ENCODE measurements around the gene PRSS57. TPM values are rescaled to one million over a fixed set of nuclear protein-coding genes. Genes with fewer than 3 reads are reported as not detected.

PRSS57 gene
- total and polyA plus RNA-seq, 2 donors from 2014 or later: not detected

DNA sequence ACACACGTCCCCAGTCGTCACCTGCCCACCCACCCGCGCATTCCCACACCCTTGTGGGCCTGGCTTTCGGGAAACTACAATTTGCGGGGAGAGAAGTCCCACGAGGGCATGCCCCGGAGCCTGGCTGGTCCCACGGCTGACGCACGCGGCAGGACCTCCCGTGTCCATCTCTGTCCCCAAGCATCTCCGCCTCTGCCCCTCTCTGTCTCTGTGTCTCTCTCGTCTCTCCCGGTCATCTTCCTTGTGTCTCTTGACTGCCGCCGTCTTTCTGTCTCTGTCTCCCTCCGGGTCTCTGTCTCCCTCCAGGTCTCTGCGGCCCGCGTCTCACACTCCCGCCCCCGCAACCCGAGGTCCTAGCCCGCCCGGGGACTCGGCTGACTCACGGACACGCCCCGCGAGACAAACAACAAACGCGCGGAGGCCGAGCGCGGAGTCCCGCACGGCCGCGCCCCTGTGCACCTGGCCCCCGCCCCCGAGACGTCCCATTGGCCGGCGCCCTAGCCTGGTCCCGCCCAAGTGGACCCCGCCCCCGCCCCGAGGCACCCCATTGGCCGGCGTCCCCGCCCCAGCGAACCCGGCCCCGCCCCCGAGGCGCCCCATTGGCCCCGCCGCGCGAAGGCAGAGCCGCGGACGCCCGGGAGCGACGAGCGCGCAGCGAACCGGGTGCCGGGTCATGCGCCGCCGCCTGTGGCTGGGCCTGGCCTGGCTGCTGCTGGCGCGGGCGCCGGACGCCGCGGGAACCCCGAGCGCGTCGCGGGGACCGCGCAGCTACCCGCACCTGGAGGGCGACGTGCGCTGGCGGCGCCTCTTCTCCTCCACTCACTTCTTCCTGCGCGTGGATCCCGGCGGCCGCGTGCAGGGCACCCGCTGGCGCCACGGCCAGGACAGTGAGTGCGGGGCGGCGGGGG is 55.7 kb downstream of the PRSS57 start, which contains the start of gene FGF22:
Gene FGF22, plus strand, starts transcription at position 627 of the 908 bp plus-strand sequence. Its CDS starts 47 bp downstream, at position 674.
- Histone ChIP-seq H3K36me3 (ENCODE audit: control insufficient read depth in 2 of 3, insufficient read depth in 3 of 3, low read length in 3 of 3) (no peaks in the 10 kb centered on the region), H3K9ac (ENCODE audit: low read length in 3 of 3) (peak within 1 kb of the TSS in 2 of 3 donors; percentile 9 to 19)
- FAIRE-seq: no peak

DNA sequence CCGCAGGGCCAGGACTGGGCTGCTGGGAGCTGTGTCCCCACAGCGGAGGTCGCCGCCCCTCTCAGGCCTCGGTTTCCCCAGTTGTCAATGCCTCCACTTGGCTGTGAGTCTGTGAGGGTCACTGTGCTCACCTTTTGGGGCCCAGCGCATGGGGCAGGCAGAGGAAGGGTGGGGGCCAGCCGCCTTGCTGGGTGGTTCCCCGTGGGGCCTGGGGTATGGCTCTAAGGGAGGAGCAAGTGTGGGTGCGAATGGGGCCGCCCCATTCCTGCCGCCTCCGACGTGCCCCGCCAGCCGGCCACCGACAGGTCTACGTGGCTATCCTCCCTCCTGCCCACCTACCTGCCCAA is 56.4 kb downstream of the PRSS57 start:
- intact Hi-C loops (cut with DNase I): no loop called here
- H3K4me3 ChIP-seq (ENCODE audit: low read length in 3 of 3): peak overlapping the region in 2 of 3 donors; percentile 42 to 61
- peaks cover 0 to 14% (median 8%) of the 10 kb centered on the region in 3 donors for H3K4me1 ChIP-seq (ENCODE audit: control insufficient read depth in 2 of 3, insufficient read depth in 2 of 3, low read depth in 1 of 3, low read length in 3 of 3)
- H3K9me3 ChIP-seq (ENCODE audit: control insufficient read depth in 2 of 3, insufficient read depth in 1 of 3, low read length in 3 of 3): no peaks in the 10 kb centered on the region
- no peaks in the 10 kb centered on the region for H3K27me3 ChIP-seq (ENCODE audit: control insufficient read depth, insufficient read depth, low read length)
- FAIRE-seq (no peak), DNase-seq (peak in 1 of 5 donors; percentile 73)
- H3K9ac ChIP-seq (ENCODE audit: low read length in 3 of 3): peak overlapping the region in 1 of 3 donors; percentile 19
- TF ChIP-seq, protein P1, sequence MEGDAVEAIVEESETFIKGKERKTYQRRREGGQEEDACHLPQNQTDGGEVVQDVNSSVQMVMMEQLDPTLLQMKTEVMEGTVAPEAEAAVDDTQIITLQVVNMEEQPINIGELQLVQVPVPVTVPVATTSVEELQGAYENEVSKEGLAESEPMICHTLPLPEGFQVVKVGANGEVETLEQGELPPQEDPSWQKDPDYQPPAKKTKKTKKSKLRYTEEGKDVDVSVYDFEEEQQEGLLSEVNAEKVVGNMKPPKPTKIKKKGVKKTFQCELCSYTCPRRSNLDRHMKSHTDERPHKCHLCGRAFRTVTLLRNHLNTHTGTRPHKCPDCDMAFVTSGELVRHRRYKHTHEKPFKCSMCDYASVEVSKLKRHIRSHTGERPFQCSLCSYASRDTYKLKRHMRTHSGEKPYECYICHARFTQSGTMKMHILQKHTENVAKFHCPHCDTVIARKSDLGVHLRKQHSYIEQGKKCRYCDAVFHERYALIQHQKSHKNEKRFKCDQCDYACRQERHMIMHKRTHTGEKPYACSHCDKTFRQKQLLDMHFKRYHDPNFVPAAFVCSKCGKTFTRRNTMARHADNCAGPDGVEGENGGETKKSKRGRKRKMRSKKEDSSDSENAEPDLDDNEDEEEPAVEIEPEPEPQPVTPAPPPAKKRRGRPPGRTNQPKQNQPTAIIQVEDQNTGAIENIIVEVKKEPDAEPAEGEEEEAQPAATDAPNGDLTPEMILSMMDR (IDR thresholded peaks at IDR 0.05; ENCODE audit: borderline replicate concordance, extremely low read depth, insufficient read depth): no peak
- H3K36me3 ChIP-seq (ENCODE audit: control insufficient read depth in 2 of 3, insufficient read depth in 3 of 3, low read length in 3 of 3): no peaks in the 10 kb centered on the region
- H3K27ac ChIP-seq (ENCODE audit: low read depth in 2 of 2, low read length in 2 of 2): no peak overlapping the region

More for the DNA sequence above, 55.7 kb downstream of the PRSS57 start, which contains the start of gene FGF22:
- H3K9me3 ChIP-seq (ENCODE audit: control insufficient read depth in 2 of 3, insufficient read depth in 1 of 3, low read length in 3 of 3): no peaks in the 10 kb centered on the region
- intact Hi-C loops (cut with DNase I): no loop called here
- TF ChIP-seq, protein P1 (IDR thresholded peaks at IDR 0.05; ENCODE audit: borderline replicate concordance, extremely low read depth, insufficient read depth): peak; percentile 12
- peak within 1 kb of the TSS; percentile 36 to 61 (median 42) for H3K4me3 ChIP-seq (ENCODE audit: low read length in 3 of 3)
- H3K27me3 ChIP-seq (ENCODE audit: control insufficient read depth, insufficient read depth, low read length): no peaks in the 10 kb centered on the region
- no peak within 1 kb of the TSS for H3K27ac ChIP-seq (ENCODE audit: low read depth in 2 of 2, low read length in 2 of 2)
- peaks cover 0 to 8% (median 4%) of the 10 kb centered on the region in 3 donors for H3K4me1 ChIP-seq (ENCODE audit: control insufficient read depth in 2 of 3, insufficient read depth in 2 of 3, low read depth in 1 of 3, low read length in 3 of 3)
- DNase-seq: peak; percentile 89 to 97 (median 95)

Other genes with a start within 250 kb of the PRSS57 start
- gene SHC2, start 234.4 kb downstream of the PRSS57 start, total RNA-seq: 24.4 TPM
- 10.7 TPM for gene SHC2, start 234.4 kb downstream of the PRSS57 start, polyA plus RNA-seq (ENCODE audit: insufficient read depth, low read depth, low replicate concordance)
- 0.50 TPM for gene MADCAM1, start 199.0 kb downstream of the PRSS57 start, total RNA-seq
- gene MADCAM1, start 199.0 kb downstream of the PRSS57 start, polyA plus RNA-seq (ENCODE audit: insufficient read depth, low read depth, low replicate concordance): 0.77 TPM
- gene TPGS1, start 188.0 kb downstream of the PRSS57 start, total RNA-seq: 23.1 TPM
- 17.9 TPM for gene TPGS1, start 188.0 kb downstream of the PRSS57 start, polyA plus RNA-seq (ENCODE audit: insufficient read depth, low read depth, low replicate concordance)
- 33.8 TPM for gene CDC34, start 163.7 kb downstream of the PRSS57 start, total RNA-seq
- gene CDC34, start 163.7 kb downstream of the PRSS57 start, polyA plus RNA-seq (ENCODE audit: insufficient read depth, low read depth, low replicate concordance): 72.3 TPM
- 2.8 TPM for gene GZMM, start 151.4 kb downstream of the PRSS57 start, total RNA-seq
- not detected for gene GZMM, start 151.4 kb downstream of the PRSS57 start, polyA plus RNA-seq (ENCODE audit: insufficient read depth, low read depth, low replicate concordance)
- gene BSG, start 122.9 kb downstream of the PRSS57 start, total RNA-seq: 554 TPM
- 984 TPM for gene BSG, start 122.9 kb downstream of the PRSS57 start, polyA plus RNA-seq (ENCODE audit: insufficient read depth, low read depth, low replicate concordance)
- 0.31 TPM for gene HCN2, start 105.6 kb downstream of the PRSS57 start, total RNA-seq
- gene HCN2, start 105.6 kb downstream of the PRSS57 start, polyA plus RNA-seq (ENCODE audit: insufficient read depth, low read depth, low replicate concordance): 1.3 TPM
- 49.8 TPM for gene POLRMT, start 61.9 kb downstream of the PRSS57 start, total RNA-seq
- 117 TPM for gene POLRMT, start 61.9 kb downstream of the PRSS57 start, polyA plus RNA-seq (ENCODE audit: insufficient read depth, low read depth, low replicate concordance)
- gene FGF22, start 55.6 kb downstream of the PRSS57 start, total RNA-seq: 0.19 TPM
- gene FGF22, start 55.6 kb downstream of the PRSS57 start, polyA plus RNA-seq (ENCODE audit: insufficient read depth, low read depth, low replicate concordance): 0.71 TPM
- 38.0 TPM for gene RNF126, start 32.2 kb downstream of the PRSS57 start, total RNA-seq
- 33.3 TPM for gene RNF126, start 32.2 kb downstream of the PRSS57 start, polyA plus RNA-seq (ENCODE audit: insufficient read depth, low read depth, low replicate concordance)
- 63.0 TPM for gene FSTL3, start 19.1 kb downstream of the PRSS57 start, total RNA-seq
- 23.9 TPM for gene FSTL3, start 19.1 kb downstream of the PRSS57 start, polyA plus RNA-seq (ENCODE audit: insufficient read depth, low read depth, low replicate concordance)
- gene PALM, start 13.5 kb upstream of the PRSS57 start, total RNA-seq: 49.4 TPM
- gene PALM, start 13.5 kb upstream of the PRSS57 start, polyA plus RNA-seq (ENCODE audit: insufficient read depth, low read depth, low replicate concordance): 92.3 TPM
- gene MISP, start 55.7 kb upstream of the PRSS57 start, total RNA-seq: 17.8 TPM
- 19.6 TPM for gene MISP, start 55.7 kb upstream of the PRSS57 start, polyA plus RNA-seq (ENCODE audit: insufficient read depth, low read depth, low replicate concordance)
- gene PTBP1, start 102.0 kb upstream of the PRSS57 start, total RNA-seq: 339 TPM
- 102 TPM for gene PTBP1, start 102.0 kb upstream of the PRSS57 start, polyA plus RNA-seq (ENCODE audit: insufficient read depth, low read depth, low replicate concordance)
- not detected for gene PLPPR3, start 126.5 kb upstream of the PRSS57 start, total RNA-seq
- not detected for gene PLPPR3, start 126.5 kb upstream of the PRSS57 start, polyA plus RNA-seq (ENCODE audit: insufficient read depth, low read depth, low replicate concordance)
- 0.50 TPM for gene AZU1, start 132.4 kb upstream of the PRSS57 start, total RNA-seq
- gene AZU1, start 132.4 kb upstream of the PRSS57 start, polyA plus RNA-seq (ENCODE audit: insufficient read depth, low read depth, low replicate concordance): not detected
- not detected for gene PRTN3, start 145.5 kb upstream of the PRSS57 start, total RNA-seq
- not detected for gene PRTN3, start 145.5 kb upstream of the PRSS57 start, polyA plus RNA-seq (ENCODE audit: insufficient read depth, low read depth, low replicate concordance)
- gene ELANE, start 156.9 kb upstream of the PRSS57 start, total RNA-seq: 0.85 TPM
- gene ELANE, start 156.9 kb upstream of the PRSS57 start, polyA plus RNA-seq (ENCODE audit: insufficient read depth, low read depth, low replicate concordance): not detected
- 35.1 TPM for gene CFD, start 164.2 kb upstream of the PRSS57 start, total RNA-seq
- gene CFD, start 164.2 kb upstream of the PRSS57 start, polyA plus RNA-seq (ENCODE audit: insufficient read depth, low read depth, low replicate concordance): 4.6 TPM
- gene MED16, start 197.7 kb upstream of the PRSS57 start, total RNA-seq: 56.5 TPM
- gene MED16, start 197.7 kb upstream of the PRSS57 start, polyA plus RNA-seq (ENCODE audit: insufficient read depth, low read depth, low replicate concordance): 72.1 TPM
- not detected for gene RNU6-9, start 198.0 kb upstream of the PRSS57 start, total RNA-seq
- not detected for gene RNU6-9, start 198.0 kb upstream of the PRSS57 start, polyA plus RNA-seq (ENCODE audit: insufficient read depth, low read depth, low replicate concordance)
- 71.4 TPM for gene R3HDM4, start 217.8 kb upstream of the PRSS57 start, total RNA-seq
- gene R3HDM4, start 217.8 kb upstream of the PRSS57 start, polyA plus RNA-seq (ENCODE audit: insufficient read depth, low read depth, low replicate concordance): 47.4 TPM
- 0.69 TPM for gene KISS1R, start 221.9 kb upstream of the PRSS57 start, total RNA-seq
- not detected for gene KISS1R, start 221.9 kb upstream of the PRSS57 start, polyA plus RNA-seq (ENCODE audit: insufficient read depth, low read depth, low replicate concordance)
- gene ARID3A, start 230.6 kb upstream of the PRSS57 start, total RNA-seq: 16.9 TPM
- 5.6 TPM for gene ARID3A, start 230.6 kb upstream of the PRSS57 start, polyA plus RNA-seq (ENCODE audit: insufficient read depth, low read depth, low replicate concordance)

Data from kidney (tissue), 14 donors.